Stimulated activated CD8-positive, alpha-beta memory T cell treated with anti-CD3 and anti-CD28 coated beads, Interleukin-4, amount 100 ng/mL, for 48 hours (primary cell): ENCODE measurements around the gene NOL8.

Source experiments
- DNase-seq: peaks from one replicate; pipeline ENCODE4 v3.0.0-alpha.2; 2020

Gene NOL8

DNA sequence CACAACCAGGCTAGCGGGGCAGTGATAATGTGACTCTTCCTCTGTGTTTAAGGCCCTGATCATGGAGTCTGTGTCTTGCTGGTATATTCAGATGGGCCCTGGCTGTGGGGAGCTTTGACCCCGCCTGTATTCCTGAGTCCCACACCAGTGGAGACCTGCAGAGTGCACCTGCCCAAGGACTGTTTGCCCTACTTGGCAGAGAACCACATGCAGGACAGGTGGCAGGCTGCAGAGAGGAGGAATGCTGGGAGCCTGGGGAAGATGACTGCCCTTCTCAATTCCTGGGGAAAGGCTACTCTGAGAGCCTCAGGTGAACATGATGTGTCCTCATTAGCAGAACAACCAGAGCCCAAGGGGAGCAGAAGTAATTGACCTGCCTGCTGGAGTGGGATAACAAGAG lies 67.8 kb downstream of the NOL8 start:
- DNase-seq: no peak

DNA sequence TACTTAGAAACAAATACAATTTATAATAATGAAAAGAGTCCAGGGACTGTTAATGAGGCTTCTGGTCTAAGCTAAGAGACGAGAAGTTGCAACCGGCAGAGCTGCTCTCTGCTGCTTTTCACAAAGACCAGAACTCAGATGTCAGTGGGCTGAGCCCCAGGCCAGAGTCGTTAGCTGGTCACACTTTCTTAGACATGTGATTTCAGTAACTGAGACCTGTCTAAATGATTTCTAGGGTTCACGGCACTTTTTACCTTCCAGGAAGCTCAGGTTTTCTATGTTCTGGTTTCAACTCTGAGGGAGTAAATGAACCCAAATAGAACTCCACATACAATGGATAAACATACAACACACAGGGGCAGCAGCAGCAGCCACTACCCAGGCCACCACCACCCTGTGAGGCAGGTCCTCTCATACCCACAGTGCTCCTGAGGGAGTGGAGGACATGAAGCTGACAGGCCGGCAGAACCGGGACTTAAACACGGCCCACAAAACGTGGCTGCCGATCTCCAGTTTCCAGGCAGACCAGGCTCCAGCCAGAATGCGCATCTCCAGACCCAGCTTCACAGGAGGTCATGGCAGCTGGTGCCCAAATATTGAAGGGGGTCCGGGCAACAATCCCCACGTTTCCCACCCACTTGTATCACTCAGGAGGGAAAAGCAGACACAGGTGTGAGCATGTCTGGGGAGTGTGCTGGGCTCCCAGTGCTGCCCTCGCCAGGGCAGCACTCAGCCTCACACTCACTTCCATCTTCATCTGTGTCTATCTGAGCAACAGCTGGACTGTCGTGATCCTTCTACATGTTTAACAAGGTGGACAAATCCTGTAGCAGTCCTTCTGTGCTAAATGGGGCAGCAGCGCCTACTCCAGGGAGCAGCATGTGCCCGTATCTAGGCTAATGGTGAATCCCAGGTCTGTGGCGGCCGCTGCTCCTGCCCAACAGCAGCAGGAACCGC lies 70.5 kb downstream of the NOL8 start:
- DNase-seq: no peak

DNA sequence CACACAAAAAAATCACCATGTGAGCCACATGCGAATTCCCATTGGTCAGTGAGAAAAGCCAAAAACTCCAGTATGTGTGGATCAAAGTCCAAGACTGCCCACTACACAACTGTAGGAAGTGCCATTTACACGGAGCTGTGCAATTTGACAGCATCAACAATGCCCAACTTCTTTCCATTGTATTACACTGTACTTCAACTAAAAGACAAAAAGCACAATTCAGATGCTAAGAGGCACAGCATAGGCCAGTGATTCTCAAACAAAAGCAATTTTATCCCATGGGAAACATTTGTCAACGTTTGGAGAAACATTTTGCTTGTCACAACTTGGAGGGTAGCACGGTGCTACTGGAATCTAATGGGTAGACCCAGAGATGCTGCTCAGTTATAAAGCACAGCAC lies 71.5 kb downstream of the NOL8 start:
- no peak for DNase-seq

DNA sequence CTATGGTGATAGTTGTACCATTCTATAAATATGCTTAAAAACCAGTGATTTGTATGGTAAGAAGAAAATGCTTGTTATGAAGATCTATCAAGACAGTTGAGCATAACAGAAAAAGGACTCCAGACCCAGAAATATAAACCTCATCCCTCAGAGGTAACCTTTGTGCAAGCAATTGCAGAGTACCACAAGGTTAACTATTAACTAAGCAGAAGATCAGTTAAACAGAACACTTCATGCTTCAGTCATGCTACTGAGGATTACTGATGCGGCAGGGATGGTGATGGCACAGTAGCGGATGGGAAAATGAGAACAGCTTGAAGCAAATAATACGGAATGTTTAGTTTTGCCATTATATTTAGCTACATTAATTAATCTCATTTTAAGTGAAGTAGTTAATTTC lies 77.2 kb downstream of the NOL8 start:
- no peak for DNase-seq
